HCT116 (cell line): ENCODE data around the gene FOXN3.

Experiments
- ATF3 ChIP-seq: IDR thresholded peaks from 2 replicates; pipeline ENCODE4 v1.6.1; 2012
- CEBPB ChIP-seq: IDR thresholded peaks from 2 replicates; pipeline ENCODE4 v1.6.1; 2012; ENCODE audit warnings: low read depth
- CTCF ChIP-seq, 3 experiments: fragments of 200-600 bp in 1 of 3; sonication (generic) in 1 of 3; IDR thresholded peaks in 2 of 3; conservative IDR thresholded peaks in 1 of 3; 2 replicates each; pipeline ENCODE4 v1.5.1; 2012 to 2017; ENCODE audit warnings: low read depth in 2 of 3, low read length in 2 of 3, antibody characterized with exemption in 1 of 3, borderline replicate concordance in 1 of 3, control low read depth in 1 of 3, mild to moderate bottlenecking in 1 of 3, mixed read lengths in 1 of 3, mixed run types in 1 of 3, moderate library complexity in 1 of 3; ENCODE audit not compliant: insufficient read depth in 1 of 3
- EZH2 ChIP-seq: fragments of 200-600 bp; sonication (generic); IDR thresholded peaks from 2 replicates; pipeline ENCODE4 v1.6.1; 2017; ENCODE audit warnings: antibody characterized with exemption, mixed run types
- EZH2phosphoT487 ChIP-seq: fragments of 200-600 bp; IDR thresholded peaks from 2 replicates; pipeline ENCODE4 v1.6.1; 2018; ENCODE audit warnings: antibody characterized with exemption, borderline replicate concordance
- MAX ChIP-seq: IDR thresholded peaks from 2 replicates; pipeline ENCODE4 v1.6.1; 2012
- POLR2A ChIP-seq: IDR thresholded peaks from 2 replicates; pipeline ENCODE4 v1.7.0; 2011; ENCODE audit warnings: borderline replicate concordance; ENCODE audit not compliant: insufficient read depth, insufficient read length; ENCODE audit errors: extremely low read depth
- POLR2AphosphoS5 ChIP-seq: IDR thresholded peaks from 2 replicates; pipeline ENCODE4 v1.6.1; 2011; ENCODE audit warnings: mild to moderate bottlenecking, low read depth, low read length, moderate library complexity
- RAD21 ChIP-seq: IDR thresholded peaks from 2 replicates; pipeline ENCODE4 v1.6.1; 2012; ENCODE audit warnings: low read depth, mild to moderate bottlenecking
- REST ChIP-seq: IDR thresholded peaks from 2 replicates; pipeline ENCODE4 v1.6.1; 2012; ENCODE audit warnings: low read depth
- SP1 ChIP-seq: IDR thresholded peaks from 2 replicates; pipeline ENCODE4 v1.6.1; 2012; ENCODE audit warnings: low read depth
- YY1 ChIP-seq: IDR thresholded peaks from 2 replicates; pipeline ENCODE4 v1.6.1; 2011; ENCODE audit warnings: low read length, low read depth, moderate library complexity, mild to moderate bottlenecking; ENCODE audit not compliant: insufficient replicate concordance; ENCODE audit errors: extremely low read depth
- ZBTB33 ChIP-seq: IDR thresholded peaks from 2 replicates; pipeline ENCODE4 v1.6.1; 2011; ENCODE audit warnings: mild to moderate bottlenecking, low read length, moderate library complexity; ENCODE audit not compliant: insufficient replicate concordance; ENCODE audit errors: extremely low read depth

- no peak for TF ChIP-seq POLR2AphosphoS5
- TF ChIP-seq EZH2: no peak
- no peak for TF ChIP-seq CTCF (IDR thresholded peaks at IDR 0.05 in 2 of 3, conservative IDR thresholded peaks at IDR 0.05 in 1 of 3; ENCODE audit: borderline replicate concordance in 1 of 3, insufficient read depth in 1 of 3, low read depth in 2 of 3, low read length in 2 of 3)
- no peak for TF ChIP-seq CEBPB
- TF ChIP-seq ATF3: no peak
- no peak for TF ChIP-seq SP1
- TF ChIP-seq EZH2phosphoT487: no peak
- TF ChIP-seq REST: no peak
- no peak for TF ChIP-seq POLR2A
- no peak for TF ChIP-seq ZBTB33
- no peak for TF ChIP-seq YY1
- TF ChIP-seq MAX: no peak
- TF ChIP-seq RAD21: no peak
Observed at GRCh38 chr14:89458713-89459420, 41.8 kb upstream of the FOXN3 start.
